IPS-18a (cell line): ENCODE measurements around the gene EGLN3.

Source experiments
- H3K27ac ChIP-seq: one replicate; pipeline ENCODE4 v1.5.1; 2013; ENCODE audit warnings: low read length
- H3K27me3 ChIP-seq: one replicate; pipeline ENCODE4 v1.6.1; 2013; ENCODE audit warnings: mild to moderate bottlenecking, low read length; ENCODE audit not compliant: control insufficient read depth, insufficient read depth
- H3K36me3 ChIP-seq: one replicate; pipeline ENCODE4 v1.6.1; 2013; ENCODE audit warnings: low read depth, low read length; ENCODE audit not compliant: control insufficient read depth
- H3K4me1 ChIP-seq: one replicate; pipeline ENCODE4 v1.6.1; 2013; ENCODE audit warnings: low read depth, low read length; ENCODE audit not compliant: control insufficient read depth
- H3K4me3 ChIP-seq: one replicate; pipeline ENCODE4 v1.5.1; 2013; ENCODE audit warnings: low read length
- H3K9ac ChIP-seq: one replicate; pipeline ENCODE4 v1.6.1; 2013; ENCODE audit warnings: mild to moderate bottlenecking, low read length, moderate library complexity
- H3K9me3 ChIP-seq: one replicate; pipeline ENCODE4 v1.6.1; 2013; ENCODE audit warnings: low read depth, low read length; ENCODE audit not compliant: control insufficient read depth

Gene EGLN3

DNA sequence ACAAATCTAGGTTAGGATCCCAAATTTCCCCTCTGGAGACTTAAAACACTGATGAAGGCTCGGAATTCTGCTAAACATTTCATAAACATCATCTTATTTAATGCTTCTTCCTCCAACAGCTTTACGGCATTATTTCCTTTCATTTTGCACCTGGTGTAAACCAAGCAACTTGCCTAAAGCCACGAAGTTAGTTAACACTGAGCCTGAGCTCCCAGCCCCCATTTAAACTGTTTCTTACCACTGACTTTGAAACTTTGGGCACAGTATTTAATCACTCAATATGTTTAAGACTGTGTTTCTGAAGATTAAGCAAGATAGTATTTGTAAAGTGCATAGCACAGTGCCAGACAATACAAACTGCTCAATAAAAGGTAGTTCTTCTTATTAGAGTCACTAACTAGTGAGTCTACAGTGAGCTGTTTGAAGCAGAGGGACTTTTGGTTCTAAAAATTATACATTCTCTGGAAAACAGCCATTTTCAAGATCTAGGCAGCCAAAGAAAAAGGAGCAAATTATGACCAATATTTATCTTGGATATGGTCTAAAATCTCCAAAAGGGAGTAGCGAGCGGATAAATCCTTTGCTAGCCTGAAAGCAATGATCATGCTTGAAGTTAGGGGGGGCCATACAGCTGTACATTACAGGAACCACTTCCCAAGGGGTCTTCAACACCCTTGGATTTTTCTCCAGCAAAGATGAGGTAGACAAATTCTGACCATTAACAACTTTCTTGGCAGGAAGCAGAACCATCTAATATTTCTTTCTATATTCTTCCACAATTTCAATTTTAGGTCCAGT lies 4.0 kb downstream of the EGLN3 start:
- H3K4me1 ChIP-seq: peaks cover 20% of the 10 kb centered on the region
- H3K9ac ChIP-seq: no peak overlapping the region
- H3K4me3 ChIP-seq: no peak overlapping the region
- H3K36me3 ChIP-seq: no peaks in the 10 kb centered on the region
- H3K27ac ChIP-seq: no peak overlapping the region
- peaks cover 26% of the 10 kb centered on the region for H3K27me3 ChIP-seq
- no peaks in the 10 kb centered on the region for H3K9me3 ChIP-seq

- Histone ChIP-seq H3K9me3 (no peaks in the 10 kb centered on the region), H3K36me3 (no peaks in the 10 kb centered on the region), H3K27ac (no peak overlapping the region), H3K4me3 (no peak overlapping the region), H3K9ac (no peak overlapping the region), H3K27me3 (peaks cover 25% of the 10 kb centered on the region), H3K4me1 (peaks cover 15% of the 10 kb centered on the region)
Measured at GRCh38 chr14:33945210-33946088, 5.4 kb downstream of the EGLN3 start.

GRCh38 chr14:33943096-33943883 lies 7.6 kb downstream of the EGLN3 start:
- Histone ChIP-seq H3K9me3 (no peaks in the 10 kb centered on the region), H3K27me3 (peaks cover 3% of the 10 kb centered on the region), H3K4me1 (peaks cover 22% of the 10 kb centered on the region), H3K9ac (no peak overlapping the region), H3K4me3 (no peak overlapping the region), H3K27ac (no peak overlapping the region), H3K36me3 (no peaks in the 10 kb centered on the region)

DNA sequence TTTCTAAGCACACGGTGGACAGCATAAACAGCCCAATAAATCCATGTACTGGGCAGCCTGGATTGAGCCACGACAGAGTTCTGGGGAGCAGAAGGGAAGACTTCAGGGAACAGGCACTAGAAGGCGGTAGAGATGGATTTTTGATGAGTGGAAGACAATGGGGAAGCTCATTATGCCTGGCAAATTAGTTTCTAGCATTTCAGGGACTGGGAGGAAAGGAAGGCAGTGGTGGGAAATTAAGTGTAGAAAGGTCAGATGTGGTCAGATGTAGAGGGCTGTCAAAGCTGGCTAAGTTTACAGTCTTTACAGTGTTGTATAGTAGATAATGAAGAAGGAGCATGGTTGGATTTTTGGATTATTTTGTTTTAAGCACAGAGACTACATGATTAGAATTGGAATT lies 9.2 kb downstream of the EGLN3 start:
- Histone ChIP-seq H3K36me3 (no peaks in the 10 kb centered on the region), H3K4me3 (no peak overlapping the region), H3K9me3 (no peaks in the 10 kb centered on the region), H3K9ac (no peak overlapping the region), H3K4me1 (peaks cover 34% of the 10 kb centered on the region), H3K27ac (no peak overlapping the region), H3K27me3 (no peaks in the 10 kb centered on the region)

- Histone ChIP-seq H3K36me3 (no peaks in the 10 kb centered on the region), H3K9ac (no peak overlapping the region), H3K4me3 (no peak overlapping the region), H3K4me1 (peaks cover 42% of the 10 kb centered on the region), H3K27ac (no peak overlapping the region), H3K9me3 (no peaks in the 10 kb centered on the region), H3K27me3 (no peaks in the 10 kb centered on the region)
Measured at GRCh38 chr14:33940561-33941011, 10.3 kb downstream of the EGLN3 start.

- peak overlapping the region; percentile 39 for H3K9ac ChIP-seq
- H3K27ac ChIP-seq: peak overlapping the region; percentile 69
- H3K9me3 ChIP-seq: no peaks in the 10 kb centered on the region
- no peaks in the 10 kb centered on the region for H3K36me3 ChIP-seq
- peaks cover 57% of the 10 kb centered on the region for H3K4me1 ChIP-seq
- peak overlapping the region; percentile 47 for H3K4me3 ChIP-seq
- H3K27me3 ChIP-seq: no peaks in the 10 kb centered on the region
Measured at GRCh38 chr14:33938131-33938949, 12.5 kb downstream of the EGLN3 start.

GRCh38 chr14:33936391-33936790 lies 14.5 kb downstream of the EGLN3 start:
- H3K36me3 ChIP-seq: no peaks in the 10 kb centered on the region
- no peak overlapping the region for H3K9ac ChIP-seq
- no peaks in the 10 kb centered on the region for H3K27me3 ChIP-seq
- no peaks in the 10 kb centered on the region for H3K9me3 ChIP-seq
- H3K27ac ChIP-seq: no peak overlapping the region
- H3K4me1 ChIP-seq: peaks cover 77% of the 10 kb centered on the region
- no peak overlapping the region for H3K4me3 ChIP-seq

DNA sequence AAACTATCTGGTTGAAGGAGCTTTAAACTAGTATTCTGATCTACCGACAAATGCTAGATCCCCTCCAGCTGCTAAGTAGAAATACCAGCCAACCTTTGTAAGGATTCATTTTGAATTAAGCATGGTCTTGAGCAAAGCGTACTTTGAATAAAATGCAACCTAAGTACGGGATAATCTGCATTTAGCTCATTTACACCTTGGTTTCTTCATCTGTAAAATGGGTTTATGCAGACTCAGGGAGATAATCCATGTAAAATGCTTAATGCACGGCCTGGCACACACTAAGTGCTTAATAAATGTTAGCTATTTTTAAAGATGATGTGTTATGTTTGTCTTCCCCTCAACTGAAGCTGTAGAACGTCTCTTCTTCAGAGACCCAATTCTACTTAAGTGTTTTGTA lies 15.9 kb downstream of the EGLN3 start:
- Histone ChIP-seq H3K27ac (no peak overlapping the region), H3K27me3 (no peaks in the 10 kb centered on the region), H3K36me3 (no peaks in the 10 kb centered on the region), H3K4me1 (peaks cover 76% of the 10 kb centered on the region), H3K9me3 (no peaks in the 10 kb centered on the region), H3K9ac (no peak overlapping the region), H3K4me3 (no peak overlapping the region)

- Histone ChIP-seq H3K4me1 (peaks cover 70% of the 10 kb centered on the region), H3K4me3 (no peak overlapping the region), H3K27ac (no peak overlapping the region), H3K27me3 (no peaks in the 10 kb centered on the region), H3K9ac (no peak overlapping the region), H3K36me3 (no peaks in the 10 kb centered on the region), H3K9me3 (no peaks in the 10 kb centered on the region)
Measured at GRCh38 chr14:33934043-33934750, 16.7 kb downstream of the EGLN3 start.

- Histone ChIP-seq H3K9ac (no peak overlapping the region), H3K27me3 (no peaks in the 10 kb centered on the region), H3K36me3 (peaks cover 4% of the 10 kb centered on the region), H3K27ac (no peak overlapping the region), H3K4me1 (peaks cover 65% of the 10 kb centered on the region), H3K9me3 (no peaks in the 10 kb centered on the region), H3K4me3 (no peak overlapping the region)
Measured at GRCh38 chr14:33933386-33933933, 17.4 kb downstream of the EGLN3 start.
